Measurements from ENCODE around the gene NBAS. TPM values are rescaled to one million over a fixed set of nuclear protein-coding genes. Genes with fewer than 3 reads are reported as not detected.

The NBAS gene
- total and polyA plus RNA-seq, 2 donors (not counting 1 experiment from before 2014, with no cell fraction given): 27.0 to 124 TPM

DNA sequence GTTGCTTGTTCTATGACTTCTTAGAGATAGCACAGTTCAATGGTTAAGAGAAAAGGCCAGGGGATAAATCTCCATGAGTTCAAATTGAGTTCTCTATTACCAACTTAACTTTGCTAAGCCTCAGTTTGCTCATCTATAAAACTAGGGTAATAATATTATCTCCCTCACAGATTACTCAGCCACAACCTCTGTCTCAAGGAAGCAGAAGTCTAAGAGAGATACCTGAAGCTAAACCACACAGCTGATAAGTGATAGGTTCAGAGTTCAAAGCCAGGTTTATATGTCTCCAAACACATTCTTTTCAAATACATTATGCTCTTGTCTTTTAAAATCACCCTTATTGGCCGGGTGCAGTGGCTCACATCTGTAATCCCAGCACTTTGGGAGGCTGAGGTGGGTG, 287.7 kb downstream of the NBAS start:
- Histone ChIP-seq H3K4me3 (replicated peaks in 1 of 4; ENCODE audit: control extremely low read depth in 1 of 4, insufficient read depth in 1 of 4, low read depth in 3 of 4, low read length in 4 of 4) (no peak overlapping the region), H3K27me3 (ENCODE audit: control insufficient read depth, insufficient read depth, low read length) (no peaks in the 10 kb centered on the region), H3K4me1 (ENCODE audit: control insufficient read depth, extremely low read depth, insufficient read depth, low read length) (no peaks in the 10 kb centered on the region), H3K36me3 (ENCODE audit: control insufficient read depth, insufficient read depth, low read length) (no peaks in the 10 kb centered on the region), H3K27ac (ENCODE audit: insufficient read depth, low read length) (no peak overlapping the region), H3K9me3 (ENCODE audit: control insufficient read depth, insufficient read depth, low read depth, low read length) (no peaks in the 10 kb centered on the region), H2AFZ (ENCODE audit: low read length) (no peak overlapping the region), H3K79me2 (ENCODE audit: control insufficient read depth, insufficient read depth, low read length) (no peaks in the 10 kb centered on the region), H3K4me2 (ENCODE audit: extremely low read depth, insufficient read depth, low read length) (no peak overlapping the region), H3K9ac (ENCODE audit: insufficient read depth, low read length) (no peak overlapping the region), H4K20me1 (ENCODE audit: control insufficient read depth, extremely low read depth, insufficient read depth, low read length) (no peaks in the 10 kb centered on the region)
- TF ChIP-seq, protein P1, sequence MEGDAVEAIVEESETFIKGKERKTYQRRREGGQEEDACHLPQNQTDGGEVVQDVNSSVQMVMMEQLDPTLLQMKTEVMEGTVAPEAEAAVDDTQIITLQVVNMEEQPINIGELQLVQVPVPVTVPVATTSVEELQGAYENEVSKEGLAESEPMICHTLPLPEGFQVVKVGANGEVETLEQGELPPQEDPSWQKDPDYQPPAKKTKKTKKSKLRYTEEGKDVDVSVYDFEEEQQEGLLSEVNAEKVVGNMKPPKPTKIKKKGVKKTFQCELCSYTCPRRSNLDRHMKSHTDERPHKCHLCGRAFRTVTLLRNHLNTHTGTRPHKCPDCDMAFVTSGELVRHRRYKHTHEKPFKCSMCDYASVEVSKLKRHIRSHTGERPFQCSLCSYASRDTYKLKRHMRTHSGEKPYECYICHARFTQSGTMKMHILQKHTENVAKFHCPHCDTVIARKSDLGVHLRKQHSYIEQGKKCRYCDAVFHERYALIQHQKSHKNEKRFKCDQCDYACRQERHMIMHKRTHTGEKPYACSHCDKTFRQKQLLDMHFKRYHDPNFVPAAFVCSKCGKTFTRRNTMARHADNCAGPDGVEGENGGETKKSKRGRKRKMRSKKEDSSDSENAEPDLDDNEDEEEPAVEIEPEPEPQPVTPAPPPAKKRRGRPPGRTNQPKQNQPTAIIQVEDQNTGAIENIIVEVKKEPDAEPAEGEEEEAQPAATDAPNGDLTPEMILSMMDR (conservative IDR thresholded peaks at IDR 0.05 in 1 of 2, IDR thresholded peaks at IDR 0.05 in 1 of 2; ENCODE audit: low read depth in 1 of 2, low read length in 2 of 2): no peak
- no peak for TF ChIP-seq EZH2 (IDR thresholded peaks at IDR 0.05; ENCODE audit: low read length, missing control alignments)
- no peak for DNase-seq (ENCODE audit: low read depth in 2 of 2)

DNA sequence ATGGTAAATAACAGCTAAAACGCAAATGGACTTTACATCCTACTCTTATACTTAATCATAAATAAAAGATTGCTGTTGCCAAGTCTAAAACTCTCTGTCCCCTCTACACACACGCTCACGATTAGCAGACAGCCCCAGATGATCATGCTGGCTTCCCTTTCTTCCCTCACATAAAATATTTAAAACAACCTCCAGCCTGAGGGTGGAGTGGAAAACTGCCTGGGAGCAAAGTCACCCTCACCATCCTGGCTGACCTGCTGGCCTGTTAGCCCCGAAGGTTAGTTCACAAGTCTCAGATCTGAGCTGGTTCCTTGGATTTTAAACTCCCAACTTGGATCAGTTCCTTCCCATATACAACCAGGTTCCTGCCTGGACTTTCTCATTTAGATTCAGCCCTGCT, 288.2 kb downstream of the NBAS start:
- Histone ChIP-seq H3K4me2 (ENCODE audit: extremely low read depth, insufficient read depth, low read length) (no peak overlapping the region), H3K4me3 (replicated peaks in 1 of 4; ENCODE audit: control extremely low read depth in 1 of 4, insufficient read depth in 1 of 4, low read depth in 3 of 4, low read length in 4 of 4) (no peak overlapping the region), H3K9me3 (ENCODE audit: control insufficient read depth, insufficient read depth, low read depth, low read length) (no peaks in the 10 kb centered on the region), H3K4me1 (ENCODE audit: control insufficient read depth, extremely low read depth, insufficient read depth, low read length) (no peaks in the 10 kb centered on the region), H2AFZ (ENCODE audit: low read length) (no peak overlapping the region), H3K36me3 (ENCODE audit: control insufficient read depth, insufficient read depth, low read length) (no peaks in the 10 kb centered on the region), H4K20me1 (ENCODE audit: control insufficient read depth, extremely low read depth, insufficient read depth, low read length) (no peaks in the 10 kb centered on the region), H3K9ac (ENCODE audit: insufficient read depth, low read length) (no peak overlapping the region), H3K79me2 (ENCODE audit: control insufficient read depth, insufficient read depth, low read length) (no peaks in the 10 kb centered on the region), H3K27ac (ENCODE audit: insufficient read depth, low read length) (no peak overlapping the region), H3K27me3 (ENCODE audit: control insufficient read depth, insufficient read depth, low read length) (no peaks in the 10 kb centered on the region)
- DNase-seq (ENCODE audit: low read depth in 2 of 2): no peak
- TF ChIP-seq EZH2 (IDR thresholded peaks at IDR 0.05; ENCODE audit: low read length, missing control alignments): no peak
- TF ChIP-seq, protein P1 (conservative IDR thresholded peaks at IDR 0.05 in 1 of 2, IDR thresholded peaks at IDR 0.05 in 1 of 2; ENCODE audit: low read depth in 1 of 2, low read length in 2 of 2): no peak

DNA sequence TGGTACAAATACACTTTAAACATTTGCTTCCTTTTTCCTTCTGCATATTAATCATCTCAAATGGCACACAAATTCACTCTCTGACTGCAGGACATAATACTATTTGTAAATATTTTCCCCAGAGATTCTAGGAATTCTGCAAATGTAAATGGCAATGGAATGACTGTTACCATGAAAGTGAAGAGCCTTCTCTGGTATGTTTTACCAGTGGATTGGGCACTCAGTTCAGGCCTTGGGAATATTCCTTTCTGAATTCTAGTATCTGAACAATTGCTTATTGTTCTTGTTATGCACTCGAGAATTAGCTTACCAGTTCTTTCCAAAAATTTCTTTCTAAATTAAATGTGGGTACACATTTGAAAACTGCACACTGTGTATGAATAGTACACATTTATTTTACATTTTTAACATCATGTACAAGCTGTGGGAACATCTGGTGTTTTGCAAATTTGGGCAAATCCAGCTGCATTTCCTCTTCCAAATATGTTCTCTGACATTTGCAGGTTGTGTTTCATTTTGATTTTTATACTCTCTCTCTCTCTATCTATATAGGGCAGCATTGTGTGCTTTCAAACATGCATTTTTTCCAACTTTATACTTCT, 289.1 kb downstream of the NBAS start:
- H3K36me3 ChIP-seq (ENCODE audit: control insufficient read depth, insufficient read depth, low read length): no peaks in the 10 kb centered on the region
- H4K20me1 ChIP-seq (ENCODE audit: control insufficient read depth, extremely low read depth, insufficient read depth, low read length): no peaks in the 10 kb centered on the region
- no peak overlapping the region for H3K27ac ChIP-seq (ENCODE audit: insufficient read depth, low read length)
- DNase-seq (ENCODE audit: low read depth in 2 of 2): peak in 1 of 2 donors; percentile 10
- no peaks in the 10 kb centered on the region for H3K4me1 ChIP-seq (ENCODE audit: control insufficient read depth, extremely low read depth, insufficient read depth, low read length)
- H3K27me3 ChIP-seq (ENCODE audit: control insufficient read depth, insufficient read depth, low read length): no peaks in the 10 kb centered on the region
- H3K9ac ChIP-seq (ENCODE audit: insufficient read depth, low read length): no peak overlapping the region
- no peaks in the 10 kb centered on the region for H3K9me3 ChIP-seq (ENCODE audit: control insufficient read depth, insufficient read depth, low read depth, low read length)
- no peak overlapping the region for H3K4me3 ChIP-seq (replicated peaks in 1 of 4; ENCODE audit: control extremely low read depth in 1 of 4, insufficient read depth in 1 of 4, low read depth in 3 of 4, low read length in 4 of 4)
- no peak for TF ChIP-seq EZH2 (IDR thresholded peaks at IDR 0.05; ENCODE audit: low read length, missing control alignments)
- TF ChIP-seq, protein P1 (conservative IDR thresholded peaks at IDR 0.05 in 1 of 2, IDR thresholded peaks at IDR 0.05 in 1 of 2; ENCODE audit: low read depth in 1 of 2, low read length in 2 of 2): no peak
- no peaks in the 10 kb centered on the region for H3K79me2 ChIP-seq (ENCODE audit: control insufficient read depth, insufficient read depth, low read length)
- H3K4me2 ChIP-seq (ENCODE audit: extremely low read depth, insufficient read depth, low read length): no peak overlapping the region
- no peak overlapping the region for H2AFZ ChIP-seq (ENCODE audit: low read length)
